ENCODE data around the gene PJA2.
A peak's percentile ranks its signal among the peaks of the same experiment; 100 is the strongest.

PJA2 gene

GRCh38 chr5:109340351-109340750 lies 69.4 kb downstream of the PJA2 start:
- Mint-ChIP-seq H3K4me3 (no peak overlapping the region), H3K27ac (peak overlapping the region; percentile 36), H3K27me3 (no peaks in the 10 kb centered on the region), H3K36me3 (peaks cover 45% of the 10 kb centered on the region), H3K9me3 (no peaks in the 10 kb centered on the region), H3K4me1 (peaks cover 6% of the 10 kb centered on the region)
- no peak for ATAC-seq

GRCh38 chr5:109335114-109335513 lies 74.7 kb downstream of the PJA2 start:
- H3K4me3 Mint-ChIP-seq: no peak overlapping the region
- H3K27me3 Mint-ChIP-seq: no peaks in the 10 kb centered on the region
- peaks cover 56% of the 10 kb centered on the region for H3K36me3 Mint-ChIP-seq
- no peak for ATAC-seq
- H3K27ac Mint-ChIP-seq: no peak overlapping the region
- H3K4me1 Mint-ChIP-seq: peaks cover 3% of the 10 kb centered on the region
- H3K9me3 Mint-ChIP-seq: no peaks in the 10 kb centered on the region

- Mint-ChIP-seq H3K27me3 (no peaks in the 10 kb centered on the region), H3K9me3 (no peaks in the 10 kb centered on the region), H3K36me3 (peaks cover 46% of the 10 kb centered on the region), H3K27ac (no peak overlapping the region), H3K4me1 (no peaks in the 10 kb centered on the region), H3K4me3 (no peak overlapping the region)
- no peak for ATAC-seq
Observed at GRCh38 chr5:109334056-109334455, 75.7 kb downstream of the PJA2 start.

GRCh38 chr5:109329333-109330237 lies 80.2 kb downstream of the PJA2 start:
- Mint-ChIP-seq H3K4me3 (no peak overlapping the region), H3K9me3 (no peaks in the 10 kb centered on the region), H3K4me1 (no peaks in the 10 kb centered on the region), H3K27me3 (no peaks in the 10 kb centered on the region), H3K36me3 (peaks cover 32% of the 10 kb centered on the region), H3K27ac (no peak overlapping the region)
- no peak for ATAC-seq

- ATAC-seq: no peak
- Mint-ChIP-seq H3K4me1 (no peaks in the 10 kb centered on the region), H3K36me3 (peaks cover 30% of the 10 kb centered on the region), H3K4me3 (no peak overlapping the region), H3K9me3 (no peaks in the 10 kb centered on the region), H3K27ac (no peak overlapping the region), H3K27me3 (no peaks in the 10 kb centered on the region)
Observed at GRCh38 chr5:109328626-109329025, 81.1 kb downstream of the PJA2 start.

GRCh38 chr5:109327570-109327969 lies 82.2 kb downstream of the PJA2 start:
- ATAC-seq: no peak
- Mint-ChIP-seq H3K27ac (no peak overlapping the region), H3K27me3 (no peaks in the 10 kb centered on the region), H3K36me3 (peaks cover 20% of the 10 kb centered on the region), H3K4me1 (no peaks in the 10 kb centered on the region), H3K4me3 (no peak overlapping the region), H3K9me3 (no peaks in the 10 kb centered on the region)

- H3K36me3 Mint-ChIP-seq: peaks cover 20% of the 10 kb centered on the region
- no peaks in the 10 kb centered on the region for H3K27me3 Mint-ChIP-seq
- H3K27ac Mint-ChIP-seq: no peak overlapping the region
- no peak for ATAC-seq
- H3K4me3 Mint-ChIP-seq: no peak overlapping the region
- H3K9me3 Mint-ChIP-seq: no peaks in the 10 kb centered on the region
- H3K4me1 Mint-ChIP-seq: no peaks in the 10 kb centered on the region
Observed at GRCh38 chr5:109326919-109327318, 82.9 kb downstream of the PJA2 start.

GRCh38 chr5:109325456-109325855 lies 84.3 kb downstream of the PJA2 start:
- Mint-ChIP-seq H3K9me3 (no peaks in the 10 kb centered on the region), H3K4me1 (no peaks in the 10 kb centered on the region), H3K27me3 (no peaks in the 10 kb centered on the region), H3K27ac (no peak overlapping the region), H3K4me3 (no peak overlapping the region), H3K36me3 (peaks cover 13% of the 10 kb centered on the region)
- ATAC-seq: no peak

GRCh38 chr5:109324931-109325330 lies 84.8 kb downstream of the PJA2 start:
- H3K36me3 Mint-ChIP-seq: peaks cover 16% of the 10 kb centered on the region
- no peaks in the 10 kb centered on the region for H3K4me1 Mint-ChIP-seq
- H3K4me3 Mint-ChIP-seq: no peak overlapping the region
- ATAC-seq: no peak
- H3K9me3 Mint-ChIP-seq: no peaks in the 10 kb centered on the region
- no peak overlapping the region for H3K27ac Mint-ChIP-seq
- no peaks in the 10 kb centered on the region for H3K27me3 Mint-ChIP-seq

- no peak overlapping the region for H3K4me3 Mint-ChIP-seq
Observed at GRCh38 chr5:109324351-109324750, 85.4 kb downstream of the PJA2 start.

GRCh38 chr5:109322694-109323093 lies 87.1 kb downstream of the PJA2 start:
- Mint-ChIP-seq H3K4me1 (no peaks in the 10 kb centered on the region), H3K36me3 (peaks cover 16% of the 10 kb centered on the region), H3K27me3 (no peaks in the 10 kb centered on the region), H3K9me3 (no peaks in the 10 kb centered on the region), H3K27ac (no peak overlapping the region), H3K4me3 (no peak overlapping the region)
- no peak for ATAC-seq

More at GRCh38 chr5:109324351-109324750, 85.4 kb downstream of the PJA2 start:
- H3K4me1 Mint-ChIP-seq: no peaks in the 10 kb centered on the region
- no peaks in the 10 kb centered on the region for H3K9me3 Mint-ChIP-seq
- H3K27ac Mint-ChIP-seq: no peak overlapping the region
- no peak for ATAC-seq
- H3K36me3 Mint-ChIP-seq: peaks cover 16% of the 10 kb centered on the region
- no peaks in the 10 kb centered on the region for H3K27me3 Mint-ChIP-seq

- Mint-ChIP-seq H3K4me1 (no peaks in the 10 kb centered on the region), H3K36me3 (peaks cover 5% of the 10 kb centered on the region), H3K27me3 (no peaks in the 10 kb centered on the region), H3K4me3 (no peak overlapping the region), H3K27ac (no peak overlapping the region), H3K9me3 (no peaks in the 10 kb centered on the region)
- no peak for ATAC-seq
Observed at GRCh38 chr5:109319351-109319750, 90.4 kb downstream of the PJA2 start.

- peaks cover 5% of the 10 kb centered on the region for H3K36me3 Mint-ChIP-seq
- no peaks in the 10 kb centered on the region for H3K27me3 Mint-ChIP-seq
- ATAC-seq: no peak
- H3K9me3 Mint-ChIP-seq: no peaks in the 10 kb centered on the region
- no peak overlapping the region for H3K4me3 Mint-ChIP-seq
- no peaks in the 10 kb centered on the region for H3K4me1 Mint-ChIP-seq
- H3K27ac Mint-ChIP-seq: no peak overlapping the region
Observed at GRCh38 chr5:109318455-109319108, 91.2 kb downstream of the PJA2 start.

- Mint-ChIP-seq H3K4me3 (no peak overlapping the region), H3K36me3 (peaks cover 5% of the 10 kb centered on the region), H3K4me1 (no peaks in the 10 kb centered on the region), H3K27me3 (no peaks in the 10 kb centered on the region), H3K9me3 (no peaks in the 10 kb centered on the region), H3K27ac (no peak overlapping the region)
- no peak for ATAC-seq
Observed at GRCh38 chr5:109316634-109317033, 93.1 kb downstream of the PJA2 start.

GRCh38 chr5:109315245-109315644 lies 94.5 kb downstream of the PJA2 start:
- H3K4me3 Mint-ChIP-seq: no peak overlapping the region
- H3K36me3 Mint-ChIP-seq: peaks cover 2% of the 10 kb centered on the region
- no peaks in the 10 kb centered on the region for H3K27me3 Mint-ChIP-seq
- H3K27ac Mint-ChIP-seq: no peak overlapping the region
- H3K9me3 Mint-ChIP-seq: no peaks in the 10 kb centered on the region
- no peak for ATAC-seq
- H3K4me1 Mint-ChIP-seq: no peaks in the 10 kb centered on the region

GRCh38 chr5:109313127-109313526 lies 96.6 kb downstream of the PJA2 start:
- H3K9me3 Mint-ChIP-seq: no peaks in the 10 kb centered on the region
- no peak overlapping the region for H3K27ac Mint-ChIP-seq
- no peaks in the 10 kb centered on the region for H3K4me1 Mint-ChIP-seq
- no peaks in the 10 kb centered on the region for H3K27me3 Mint-ChIP-seq
- ATAC-seq: no peak
- no peaks in the 10 kb centered on the region for H3K36me3 Mint-ChIP-seq
- no peak overlapping the region for H3K4me3 Mint-ChIP-seq
